HepG2 (cell line): Measurements from ENCODE around the gene MMP25. TPM values are rescaled to one million over a fixed set of nuclear protein-coding genes. Genes with fewer than 3 reads are reported as not detected.

Experiments used
- ATAC-seq: fragments of 200-7000 bp; cut with Tn5 transposase; 3 replicates; pipeline ENCODE4 v1.9.1; 2020; ENCODE audit warnings: mild to moderate bottlenecking, moderate library complexity
- BruUV-seq: library from RNA; stranded (reverse); fragments of 400-500 nt; replicated peaks from 2 replicates; lab custom pipeline; 2021; lab: Mats Ljungman, UMichigan
- CTCF ChIA-PET: fragments of 300-600 bp; formaldehyde crosslinking; extraction: SDS; loops from one replicate; lab custom pipeline; 2021; ENCODE audit warnings: low total read pairs, inconsistent platforms, low intra/inter-chr PET ratio; lab: Yijun Ruan, JAX
- POLR2A ChIA-PET: fragments of 350-600 bp; sonication (Branson Sonifier 250); formaldehyde crosslinking; loops from one replicate; lab custom pipeline; 2020; ENCODE audit warnings: antibody characterized with exemption, inconsistent platforms; lab: Yijun Ruan, JAX
- DNase-seq: peaks from one replicate; pipeline ENCODE4 v3.0.0-alpha.2; 2015; ENCODE audit warnings: low spot score
- FAIRE-seq: peaks from 3 replicates; lab custom pipeline; 2011; peaks lifted over from hg19 to GRCh38; lab: Jason Lieb, UNC
- H2AFZ ChIP-seq: one replicate; pipeline ENCODE4 v1.6.1; 2011; ENCODE audit warnings: low read length, inconsistent platforms
- H3K27ac ChIP-seq: fragments of 300-600 bp; 3 replicates; pipeline ENCODE4 v1.8.0; 2011; ENCODE audit warnings: mixed run types, mild to moderate bottlenecking, mixed read lengths, low read length, inconsistent platforms; ENCODE audit not compliant: insufficient read depth; ENCODE audit errors: extremely low read length
- H3K27me3 ChIP-seq, 2 experiments: fragments of 200-600 bp in 1 of 2; 2 replicates in 1 of 2; 3 replicates in 1 of 2; pipeline versions ENCODE4 v1.6.0 to v1.8.0; 2011; ENCODE audit warnings: low read length in 2 of 2, mild to moderate bottlenecking in 2 of 2, moderate library complexity in 2 of 2, inconsistent platforms in 1 of 2; ENCODE audit not compliant: insufficient read depth in 2 of 2, control insufficient read depth in 1 of 2
- H3K36me3 ChIP-seq, 2 experiments: fragments of 200-600 bp in 1 of 2; replicated peaks in 1 of 2; 2 replicates in 1 of 2; 3 replicates in 1 of 2; pipeline versions ENCODE4 v1.5.1 to v1.8.0; 2011; ENCODE audit warnings: low read length in 2 of 2, inconsistent platforms in 1 of 2; ENCODE audit not compliant: insufficient read depth in 2 of 2, control insufficient read depth in 1 of 2
- H3K4me1 ChIP-seq: 2 replicates; pipeline ENCODE4 v1.5.1; 2012; ENCODE audit warnings: low read length, inconsistent platforms; ENCODE audit not compliant: insufficient read depth
- H3K4me2 ChIP-seq: 2 replicates; pipeline ENCODE4 v1.6.0; 2011; ENCODE audit warnings: low read depth, low read length, inconsistent platforms
- H3K4me3 ChIP-seq, 3 experiments: fragments of 200-600 bp in 1 of 3; sonication (generic), shearing (Covaris generic) in 1 of 3; replicated peaks in 1 of 3; 2 replicates each; pipeline ENCODE4 v1.5.1; 2011 to 2016; ENCODE audit warnings: low read length in 3 of 3, inconsistent platforms in 2 of 3, low read depth in 2 of 3, mild to moderate bottlenecking in 2 of 3, control low read depth in 1 of 3, mixed read lengths in 1 of 3; ENCODE audit not compliant: insufficient read depth in 1 of 3
- H3K79me2 ChIP-seq: one replicate; pipeline ENCODE4 v1.6.1; 2011; ENCODE audit warnings: low read length, inconsistent platforms; ENCODE audit not compliant: insufficient read depth
- H3K9ac ChIP-seq: 2 replicates; pipeline ENCODE4 v1.6.0; 2011; ENCODE audit warnings: mild to moderate bottlenecking, low read depth, low read length, inconsistent platforms; ENCODE audit not compliant: insufficient read depth
- H3K9me3 ChIP-seq: 2 replicates; pipeline ENCODE4 v1.5.1; 2012; ENCODE audit warnings: mild to moderate bottlenecking, low read length
- H4K20me1 ChIP-seq: 2 replicates; pipeline ENCODE4 v1.6.0; 2011; ENCODE audit warnings: inconsistent platforms, mild to moderate bottlenecking, low read length, moderate library complexity; ENCODE audit not compliant: insufficient read depth
- ATF7-NPFF ChIP-seq: sonication (generic); formaldehyde crosslinking; IDR thresholded peaks from 2 replicates; pipeline ENCODE4 v1.8.1; 2023; ENCODE audit warnings: mild to moderate bottlenecking, low read depth, missing genetic modification reagents, moderate library complexity
- HIC2 ChIP-seq: sonication (generic); formaldehyde crosslinking; IDR thresholded peaks from 2 replicates; pipeline ENCODE4 v1.9.0; 2022; ENCODE audit warnings: low read depth, missing genetic modification reagents
- HNRNPL ChIP-seq: fragments of 200-400 bp; formaldehyde crosslinking; IDR thresholded peaks from 2 replicates; pipeline ENCODE4 v1.6.1; 2017; ENCODE audit warnings: mild to moderate bottlenecking, low read depth, low read length
- IRF2 ChIP-seq: IDR thresholded peaks from 2 replicates; pipeline ENCODE4 v1.6.1; 2018; ENCODE audit warnings: missing genetic modification reagents, missing compliant biosample characterization
- MXD1 ChIP-seq: sonication (generic); formaldehyde crosslinking; IDR thresholded peaks from 2 replicates; pipeline ENCODE4 v1.4.0; 2020; ENCODE audit warnings: mild to moderate bottlenecking, missing genetic modification reagents
- NFKB2 ChIP-seq: sonication (generic); formaldehyde crosslinking; IDR thresholded peaks from 2 replicates; pipeline ENCODE4 v1.4.0; 2020; ENCODE audit warnings: missing genetic modification reagents, borderline replicate concordance
- NONO ChIP-seq, 2 experiments: fragments of 450-650 bp in 1 of 2; sonication (generic) in 1 of 2; formaldehyde crosslinking in 1 of 2; IDR thresholded peaks in 1 of 2; conservative IDR thresholded peaks in 1 of 2; 2 replicates each; pipeline versions ENCODE4 v1.6.1 to v1.8.0; 2017 to 2022; ENCODE audit warnings: mild to moderate bottlenecking in 1 of 2, missing genetic modification reagents in 1 of 2, moderate library complexity in 1 of 2
- NR2F2 ChIP-seq: IDR thresholded peaks from 2 replicates; pipeline ENCODE4 v1.6.1; 2012; ENCODE audit warnings: low read depth, inconsistent platforms, borderline replicate concordance
- ZC3H13 ChIP-seq: sonication (generic); formaldehyde crosslinking; IDR thresholded peaks from 2 replicates; pipeline ENCODE4 v1.8.1; 2023; ENCODE audit warnings: mild to moderate bottlenecking, missing genetic modification reagents, moderate library complexity
- ZFX ChIP-seq: sonication (generic); formaldehyde crosslinking; IDR thresholded peaks from 2 replicates; pipeline ENCODE4 v1.4.0; 2020; ENCODE audit warnings: mild to moderate bottlenecking, low read depth, missing genetic modification reagents, moderate library complexity
- ZIK1 ChIP-seq: sonication (generic); formaldehyde crosslinking; IDR thresholded peaks from 2 replicates; pipeline ENCODE4 v1.5.0; 2020; ENCODE audit warnings: mild to moderate bottlenecking, low read depth, missing genetic modification reagents, borderline replicate concordance
- ZNF776 ChIP-seq: sonication (generic); formaldehyde crosslinking; IDR thresholded peaks from 2 replicates; pipeline ENCODE4 v1.4.0; 2020; ENCODE audit warnings: mild to moderate bottlenecking, missing genetic modification reagents
- WGBS: methylation state at CpG from one replicate; pipeline ENCODE4 v1.1.6; 2017; ENCODE audit warnings: low lambda C conversion rate; 5-methylcytosine and 5-hydroxymethylcytosine counted together
- in situ Hi-C: cut with HindIII; loops from 2 replicates; pipeline ENCODE4 v1.10.0; 2017; ENCODE audit warnings: low pct_unique_long_range_greater_than_20kb; ENCODE audit not compliant: extremely low pct_ligation_motif_present
- intact Hi-C: fragments of 100-400 bp; cut with micrococcal nuclease; formaldehyde crosslinking; loops from one replicate; pipeline ENCODE4 v1.10.0; 2022; ENCODE audit not compliant: unreplicated experiment
- polyA plus RNA-seq, 8 experiments: library from polyadenylated mRNA; depleted of rRNA in 3 of 8; stranded (reverse) in 7 of 8; unstranded in 1 of 8; fragments of >200 nt; fragmentation: Illumina TruSeq in 4 of 8; extraction: Trizol in 4 of 8; gene quantifications; 2 replicates each; pipeline versions ENCODE4 v1.2.1 to v1.2.3, GENCODE V29; 2011 to 2016; ENCODE audit warnings: low read depth in 4 of 8, missing spikeins in 1 of 8, mixed read lengths in 1 of 8; ENCODE audit not compliant: insufficient read depth in 1 of 8
- total RNA-seq, 5 experiments: library from RNA; depleted of rRNA; stranded (reverse); fragments of >200 nt; fragmentation: Illumina TruSeq; extraction: Trizol; gene quantifications; 2 replicates each; pipeline ENCODE4 v1.2.3, GENCODE V29; 2016; ENCODE audit warnings: low read depth in 1 of 5

The MMP25 gene
- total and polyA plus RNA-seq, 2 of the 13 experiments (the other 11 are each of a cell fraction or from before 2014, with no cell fraction given), result 0.04 to 0.08 TPM

GRCh38 chr16:3012828-3013420, 33.4 kb upstream of the MMP25 start, which contains the start of gene CLDN9:
Gene CLDN9, plus strand, starts transcription at chr16:3012923. Its CDS starts 440 bp downstream, at chr16:3013363.
- BruUV-seq, result no TSS peak
- in situ Hi-C loops, result no loop called here
- POLR2A ChIA-PET, result interaction anchor here (0.8 to 14.2 kb wide), 2 partner anchors 9 to 10 kb away, joined by 3 to 750 read pairs; partner anchors contain the start of genes CLDN6, HCFC1R1, THOC6 and TNFRSF12A

More at GRCh38 chr16:3012828-3013420, 33.4 kb upstream of the MMP25 start, which contains the start of gene CLDN9:
- DNase-seq (no peak), ATAC-seq (peak; percentile 52), FAIRE-seq (no peak)
- Histone ChIP-seq H3K4me2 (peak within 1 kb of the TSS; percentile 55), H3K4me3 (peak within 1 kb of the TSS; percentile 16 to 40 (median 29); a peak in 3 of 6 replicates), H3K9me3 (no peaks in the 10 kb centered on the region), H4K20me1 (no peaks in the 10 kb centered on the region), H3K36me3 (no peaks in the 10 kb centered on the region), H3K4me1 (peaks cover 98% of the 10 kb centered on the region), H3K27me3 (peaks cover 7 to 22% of the 10 kb centered on the region in 2 experiments; a peak in 4 of 5 replicates), H3K79me2 (no peaks in the 10 kb centered on the region), H3K27ac (no peak within 1 kb of the TSS), H2AFZ (no peak within 1 kb of the TSS), H3K9ac (no peak within 1 kb of the TSS)
- CTCF ChIA-PET, result no interaction called here
- intact Hi-C loops, result no loop called here
- WGBS, result 12% methylated on average over 11 of the region's 27 CpGs
- 0 out of 2 replicates have a peak, but pooled peaks have one; percentile 32 for TF ChIP-seq MXD1 (CRISPR knock-in tag)
- 0 out of 2 replicates have a peak, but pooled peaks have one; percentile 21 for TF ChIP-seq ZNF776 (CRISPR knock-in tag)
- TF ChIP-seq HIC2 (CRISPR knock-in tag), result peak; percentile 54
- TF ChIP-seq NR2F2, result no peak
- peak; percentile 26; the same call in 1 of the 2 replicates for TF ChIP-seq ZFX (CRISPR knock-in tag)
- TF ChIP-seq NONO (IDR thresholded peaks at IDR 0.05), result no peak
- 0 out of 2 replicates have a peak, but pooled peaks have one; percentile 51 for TF ChIP-seq NONO (CRISPR knock-in tag; conservative IDR thresholded peaks at IDR 0.05)
- TF ChIP-seq IRF2 (CRISPR knock-in tag), result no peak
- TF ChIP-seq HNRNPL, result 0 out of 2 replicates have a peak, but pooled peaks have one; percentile 41
- peak; percentile 3; the same call in 1 of the 2 replicates for TF ChIP-seq NFKB2
- no peak for TF ChIP-seq ZIK1 (CRISPR knock-in tag)
- TF ChIP-seq ATF7-NPFF (CRISPR knock-in tag), result 0 out of 2 replicates have a peak, but pooled peaks have one; percentile 34
- TF ChIP-seq ZC3H13 (CRISPR knock-in tag), result peak; percentile 50; the same call in 1 of the 2 replicates
